HG03520 (cell line): ENCODE results near the gene PDGFC.
"Not testable (repeated sequence)": the region's sequence is repeated elsewhere in the genome, so short reads cannot be mapped to it uniquely, and the experiment has no call there.

Source experiments
- ATAC-seq: cut with Tn5 transposase; IDR thresholded peaks from one replicate; pipeline ENCODE4 v1.9.1; 2021; ENCODE audit warnings: mild to moderate bottlenecking, moderate library complexity; ENCODE audit not compliant: unreplicated experiment

Gene PDGFC

GRCh38 chr4:156952078-156952759, 19.4 kb downstream of the PDGFC start:
- no peak for ATAC-seq

GRCh38 chr4:156950948-156951347, 20.7 kb downstream of the PDGFC start:
- ATAC-seq = no peak

GRCh38 chr4:156950090-156950489, 21.5 kb downstream of the PDGFC start:
- no peak for ATAC-seq

GRCh38 chr4:156949373-156949814, 22.2 kb downstream of the PDGFC start:
- ATAC-seq = no peak

GRCh38 chr4:156948738-156949137, 22.9 kb downstream of the PDGFC start:
- no peak for ATAC-seq

GRCh38 chr4:156948133-156948532, 23.5 kb downstream of the PDGFC start:
- no peak for ATAC-seq

- no peak for ATAC-seq
These were observed 24.8 kb downstream of the PDGFC start for GRCh38 chr4:156946516-156947424.

GRCh38 chr4:156945532-156945931, 26.1 kb downstream of the PDGFC start:
- no peak for ATAC-seq

GRCh38 chr4:156942991-156943390, 28.6 kb downstream of the PDGFC start:
- ATAC-seq = no peak

- no peak for ATAC-seq
These were observed 29.6 kb downstream of the PDGFC start for GRCh38 chr4:156941940-156942548.

- ATAC-seq = no peak
These were observed 31.8 kb downstream of the PDGFC start for GRCh38 chr4:156939801-156940200.

- no peak for ATAC-seq
These were observed 32.5 kb downstream of the PDGFC start for GRCh38 chr4:156939139-156939538.

- no peak for ATAC-seq
These were observed 37.4 kb downstream of the PDGFC start for GRCh38 chr4:156934259-156934635.

- ATAC-seq = no peak
These were observed 37.9 kb downstream of the PDGFC start for GRCh38 chr4:156933633-156934258.

GRCh38 chr4:156932360-156932759, 39.2 kb downstream of the PDGFC start:
- ATAC-seq = not testable (repeated sequence)

- ATAC-seq = no peak
These were observed 40.3 kb downstream of the PDGFC start for GRCh38 chr4:156931267-156931666.

- ATAC-seq = no peak
These were observed 42.1 kb downstream of the PDGFC start for GRCh38 chr4:156929386-156930105.

- ATAC-seq = no peak
These were observed 46.8 kb downstream of the PDGFC start for GRCh38 chr4:156924774-156925315.

- ATAC-seq = no peak
These were observed 48.1 kb downstream of the PDGFC start for GRCh38 chr4:156923525-156923924.

- no peak for ATAC-seq
These were observed 56.4 kb downstream of the PDGFC start for GRCh38 chr4:156915221-156915620.
